Stomach (tissue), 4 donors: Measurements from ENCODE around the gene CLEC3A.

ENCODE experiments used
- CTCF ChIP-seq, 7 experiments: fragments of 450-650 bp in 4 of 7; fragments of 200-600 bp in 3 of 7; sonication (generic) in 3 of 7; IDR thresholded peaks; one replicate each; pipeline ENCODE4 v1.5.1; 2016 to 2019; ENCODE audit warnings: antibody characterized with exemption in 7 of 7, control low read depth in 2 of 7, mild to moderate bottlenecking in 1 of 7
- EP300 ChIP-seq: sonication (generic); formaldehyde crosslinking; IDR thresholded peaks from one replicate; pipeline ENCODE4 v1.6.1; 2017; ENCODE audit warnings: antibody characterized with exemption
- POLR2A ChIP-seq, 4 donors: fragments of 450-650 bp; IDR thresholded peaks; one replicate each; pipeline ENCODE4 v1.6.1; 2016; ENCODE audit warnings: antibody characterized with exemption in 4 of 4, control low read depth in 2 of 4, mild to moderate bottlenecking in 1 of 4, moderate library complexity in 1 of 4
- POLR2AphosphoS5 ChIP-seq, 3 donors: sonication (generic); formaldehyde crosslinking; IDR thresholded peaks; one replicate each; pipeline ENCODE4 v1.6.1; 2016; ENCODE audit warnings: antibody characterized with exemption in 3 of 3

DNA sequence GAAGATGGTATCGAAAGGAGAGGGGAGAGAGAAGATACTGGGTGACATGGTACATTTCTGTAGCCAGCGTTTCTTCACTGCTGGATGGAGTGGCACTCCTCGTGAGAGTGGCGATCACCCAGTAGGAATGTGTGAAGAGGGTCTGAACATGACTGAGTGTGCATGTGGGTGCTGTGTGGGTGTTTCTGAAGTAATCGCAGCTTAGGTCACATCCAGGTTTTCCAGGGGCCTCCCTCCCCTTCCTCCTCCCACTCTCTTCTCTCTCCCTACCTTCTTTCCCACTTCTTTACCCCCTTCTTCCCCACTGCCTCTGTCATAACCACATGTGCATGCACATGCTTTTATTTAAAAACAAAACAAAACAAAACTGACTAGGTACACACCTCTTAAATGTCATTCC is 1.8 kb downstream of the CLEC3A start:
- TF ChIP-seq CTCF (IDR thresholded peaks at IDR 0.05) (no peak), EP300 (no peak), POLR2AphosphoS5 (IDR thresholded peaks at IDR 0.05) (no peak), POLR2A (IDR thresholded peaks at IDR 0.05) (no peak)
